ENCODE data around the gene CSMD2.
"Not testable (repeated sequence)": the region's sequence is repeated elsewhere in the genome, so short reads cannot be mapped to it uniquely, and the experiment has no call there.

DNA sequence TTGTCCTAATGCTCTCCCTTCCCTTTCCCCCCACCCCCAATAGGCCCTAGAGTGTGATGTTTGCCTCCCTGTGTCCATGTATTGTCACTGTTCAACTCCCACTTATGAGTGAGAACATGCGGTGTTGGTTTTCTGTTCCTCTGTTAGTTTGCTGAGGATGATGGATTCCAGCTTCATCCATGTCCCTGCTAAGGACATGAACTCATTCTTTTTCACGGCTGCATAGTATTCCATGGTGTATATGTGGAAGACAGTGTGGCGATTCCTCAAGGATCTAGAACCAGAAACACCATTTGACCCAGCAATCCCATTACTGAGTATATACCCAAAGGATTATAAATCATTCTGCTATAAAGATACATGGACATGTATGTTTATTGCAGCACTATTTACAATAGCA lies 148.7 kb downstream of the CSMD2 start:
- TF ChIP-seq, protein P1, sequence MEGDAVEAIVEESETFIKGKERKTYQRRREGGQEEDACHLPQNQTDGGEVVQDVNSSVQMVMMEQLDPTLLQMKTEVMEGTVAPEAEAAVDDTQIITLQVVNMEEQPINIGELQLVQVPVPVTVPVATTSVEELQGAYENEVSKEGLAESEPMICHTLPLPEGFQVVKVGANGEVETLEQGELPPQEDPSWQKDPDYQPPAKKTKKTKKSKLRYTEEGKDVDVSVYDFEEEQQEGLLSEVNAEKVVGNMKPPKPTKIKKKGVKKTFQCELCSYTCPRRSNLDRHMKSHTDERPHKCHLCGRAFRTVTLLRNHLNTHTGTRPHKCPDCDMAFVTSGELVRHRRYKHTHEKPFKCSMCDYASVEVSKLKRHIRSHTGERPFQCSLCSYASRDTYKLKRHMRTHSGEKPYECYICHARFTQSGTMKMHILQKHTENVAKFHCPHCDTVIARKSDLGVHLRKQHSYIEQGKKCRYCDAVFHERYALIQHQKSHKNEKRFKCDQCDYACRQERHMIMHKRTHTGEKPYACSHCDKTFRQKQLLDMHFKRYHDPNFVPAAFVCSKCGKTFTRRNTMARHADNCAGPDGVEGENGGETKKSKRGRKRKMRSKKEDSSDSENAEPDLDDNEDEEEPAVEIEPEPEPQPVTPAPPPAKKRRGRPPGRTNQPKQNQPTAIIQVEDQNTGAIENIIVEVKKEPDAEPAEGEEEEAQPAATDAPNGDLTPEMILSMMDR (IDR thresholded peaks at IDR 0.05; ENCODE audit: low read length) = not testable (repeated sequence)
- TF ChIP-seq EZH2 (optimal IDR thresholded peaks at IDR 0.05; ENCODE audit: low read depth, low read length) = not testable (repeated sequence)

Measured in MM.1S (cell line).